Caco-2 (cell line): ENCODE measurements around the gene ARL5B. TPM values are rescaled to one million over a fixed set of nuclear protein-coding genes. Genes with fewer than 3 reads are reported as not detected.
A peak's percentile ranks its signal among the peaks of the same experiment; 100 is the strongest.

Source experiments
- BruUV-seq: library from RNA; stranded (reverse); fragments of 400-500 nt; replicated peaks from 2 replicates; lab custom pipeline; 2021; lab: Mats Ljungman, UMichigan
- CTCF ChIA-PET: fragments of 300-600 bp; sonication (Branson Sonifier 250); formaldehyde crosslinking; loops from one replicate; lab custom pipeline; 2022; ENCODE audit warnings: antibody characterized with exemption; lab: Charles Lee
- POLR2A ChIA-PET: fragments of 300-600 bp; sonication (Branson Sonifier 250); formaldehyde crosslinking; loops from one replicate; lab custom pipeline; 2022; ENCODE audit warnings: antibody characterized with exemption; lab: Charles Lee
- DNase-seq, 2 experiments: peaks; one replicate each; pipeline versions ENCODE4 v3.0.0 to v3.0.0-alpha.2; 2020 to 2022
- H3K27me3 ChIP-seq: replicated peaks from 2 replicates; pipeline ENCODE4 v1.6.0; 2011; ENCODE audit warnings: low read length; ENCODE audit not compliant: control insufficient read depth, insufficient read depth
- H3K36me3 ChIP-seq: 2 replicates; pipeline ENCODE4 v1.5.1; 2011; ENCODE audit warnings: low read length; ENCODE audit not compliant: control insufficient read depth, insufficient read depth
- H3K4me1 ChIP-seq: fragments of 250-450 bp; sonication (Bioruptor Pico); 2 replicates; pipeline ENCODE4 v1.5.1; 2020; ENCODE audit warnings: mild to moderate bottlenecking
- H3K4me3 ChIP-seq: 2 replicates; pipeline ENCODE4 v1.5.1; 2011; ENCODE audit warnings: low read depth, mild to moderate bottlenecking, control low read depth, low read length
- H3K9me3 ChIP-seq: fragments of 250-450 bp; sonication (Bioruptor Pico); 2 replicates; pipeline ENCODE4 v1.5.1; 2020; ENCODE audit warnings: mild to moderate bottlenecking, moderate library complexity
- H3K27ac Mint-ChIP-seq: one replicate; pipeline ENCODE4 v1.8.0; 2022; ENCODE audit warnings: mixed read lengths; ENCODE audit not compliant: unreplicated experiment
- H3K27me3 Mint-ChIP-seq: one replicate; pipeline ENCODE4 v1.8.0; 2022; ENCODE audit warnings: mixed read lengths; ENCODE audit not compliant: insufficient read depth, unreplicated experiment
- H3K36me3 Mint-ChIP-seq: one replicate; pipeline ENCODE4 v1.8.0; 2022; ENCODE audit warnings: mild to moderate bottlenecking, mixed read lengths; ENCODE audit not compliant: insufficient read depth, unreplicated experiment
- H3K4me1 Mint-ChIP-seq: one replicate; pipeline ENCODE4 v1.8.0; 2022; ENCODE audit warnings: low read depth, mixed read lengths; ENCODE audit not compliant: unreplicated experiment
- H3K4me3 Mint-ChIP-seq: one replicate; pipeline ENCODE4 v1.8.0; 2022; ENCODE audit warnings: mild to moderate bottlenecking, moderate library complexity, mixed read lengths; ENCODE audit not compliant: unreplicated experiment
- H3K9me3 Mint-ChIP-seq: one replicate; pipeline ENCODE4 v1.8.0; 2022; ENCODE audit warnings: mixed read lengths; ENCODE audit not compliant: unreplicated experiment
- intact Hi-C: fragments of 100-400 bp; cut with micrococcal nuclease; formaldehyde crosslinking; loops from one replicate; pipeline ENCODE4 v1.10.0; 2022; ENCODE audit not compliant: unreplicated experiment
- total RNA-seq: library from RNA; stranded (reverse); gene quantifications from 2 replicates; pipeline ENCODE4 v1.2.3, GENCODE V29; 2022
- TF ChIP-seq, protein P1 (sequence below), 2 experiments: fragments of 200-600 bp in 1 of 2; IDR thresholded peaks; 1 replicate in 1 of 2; 2 replicates in 1 of 2; pipeline versions ENCODE4 v1.5.1 to v1.8.0; 2011 to 2022; ENCODE audit warnings: antibody characterized with exemption in 1 of 2, control low read depth in 1 of 2, inconsistent platforms in 1 of 2, low read depth in 1 of 2, low read length in 1 of 2, mild to moderate bottlenecking in 1 of 2, moderate library complexity in 1 of 2; ENCODE audit not compliant: insufficient read depth in 1 of 2, severe bottlenecking in 1 of 2, unreplicated experiment in 1 of 2

ARL5B gene
- total RNA-seq, 1 experiment from 2014 or later, result 61.7 TPM

DNA sequence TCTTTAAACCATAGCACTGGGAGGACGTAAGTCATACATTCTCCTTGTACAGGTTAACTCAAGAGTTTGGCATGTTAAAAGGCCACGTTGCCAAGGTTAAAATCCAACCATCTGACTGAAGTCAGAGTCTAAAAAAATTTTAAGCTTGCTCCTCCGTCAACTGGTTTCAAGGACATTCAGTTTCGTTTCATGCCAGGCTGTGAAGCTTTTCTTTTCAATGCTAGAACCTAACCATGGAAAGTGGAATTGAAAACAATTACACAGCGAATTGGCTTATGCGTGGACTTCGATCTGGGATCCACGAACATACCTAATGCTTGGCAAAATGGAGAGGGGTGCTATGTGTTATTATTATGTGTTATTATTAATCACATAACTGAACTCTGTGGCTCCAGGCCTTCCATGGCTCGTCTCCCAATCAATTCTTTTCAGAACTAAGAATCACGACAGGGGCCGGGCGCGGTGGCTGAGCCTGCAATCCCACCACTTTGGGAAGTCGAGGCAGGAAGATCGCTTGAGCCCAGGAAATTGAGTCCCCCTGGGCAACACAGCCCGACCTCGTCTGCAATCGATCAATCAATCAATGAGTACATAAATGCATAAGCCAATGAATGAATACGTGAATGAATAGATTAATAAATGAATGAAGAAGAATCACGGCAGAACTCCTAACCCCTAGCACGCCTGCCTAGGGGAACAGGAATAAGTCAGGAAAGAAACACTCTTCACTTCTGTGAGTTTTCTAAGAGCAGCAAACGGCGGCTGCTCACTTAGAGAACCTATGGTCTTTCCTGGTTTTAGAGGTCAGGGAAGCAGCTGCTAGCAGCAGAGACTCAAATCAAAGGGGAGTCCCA lies 733 bp upstream of the ARL5B start:
- ChIA-PET POLR2A (interaction anchor here (0.6 to 1.0 kb wide), 24 partner anchors 9 to 1965 kb away, joined by 3 to 13 read pairs (median 5); no protein-coding TSS in a partner anchor), CTCF (interaction anchor here (0.6 to 0.7 kb wide), 3 partner anchors 288 to 979 kb away, joined by 3 to 5 read pairs (median 4); no protein-coding TSS in a partner anchor)
- Mint-ChIP-seq H3K4me3 (peak overlapping the region; percentile 98), H3K27ac (peak overlapping the region; percentile 98), H3K36me3 (peaks cover 34% of the 10 kb centered on the region), H3K4me1 (peaks cover 13% of the 10 kb centered on the region), H3K9me3 (no peaks in the 10 kb centered on the region), H3K27me3 (no peaks in the 10 kb centered on the region)
- Histone ChIP-seq H3K27me3 (no peaks in the 10 kb centered on the region), H3K4me3 (peak overlapping the region; percentile 82), H3K4me1 (peaks cover 24% of the 10 kb centered on the region), H3K36me3 (no peaks in the 10 kb centered on the region; the same call in 1 of the 2 replicates), H3K9me3 (no peaks in the 10 kb centered on the region)
- TF ChIP-seq, protein P1, sequence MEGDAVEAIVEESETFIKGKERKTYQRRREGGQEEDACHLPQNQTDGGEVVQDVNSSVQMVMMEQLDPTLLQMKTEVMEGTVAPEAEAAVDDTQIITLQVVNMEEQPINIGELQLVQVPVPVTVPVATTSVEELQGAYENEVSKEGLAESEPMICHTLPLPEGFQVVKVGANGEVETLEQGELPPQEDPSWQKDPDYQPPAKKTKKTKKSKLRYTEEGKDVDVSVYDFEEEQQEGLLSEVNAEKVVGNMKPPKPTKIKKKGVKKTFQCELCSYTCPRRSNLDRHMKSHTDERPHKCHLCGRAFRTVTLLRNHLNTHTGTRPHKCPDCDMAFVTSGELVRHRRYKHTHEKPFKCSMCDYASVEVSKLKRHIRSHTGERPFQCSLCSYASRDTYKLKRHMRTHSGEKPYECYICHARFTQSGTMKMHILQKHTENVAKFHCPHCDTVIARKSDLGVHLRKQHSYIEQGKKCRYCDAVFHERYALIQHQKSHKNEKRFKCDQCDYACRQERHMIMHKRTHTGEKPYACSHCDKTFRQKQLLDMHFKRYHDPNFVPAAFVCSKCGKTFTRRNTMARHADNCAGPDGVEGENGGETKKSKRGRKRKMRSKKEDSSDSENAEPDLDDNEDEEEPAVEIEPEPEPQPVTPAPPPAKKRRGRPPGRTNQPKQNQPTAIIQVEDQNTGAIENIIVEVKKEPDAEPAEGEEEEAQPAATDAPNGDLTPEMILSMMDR (IDR thresholded peaks at IDR 0.05; ENCODE audit: insufficient read depth in 1 of 2, low read depth in 1 of 2, low read length in 1 of 2, severe bottlenecking in 1 of 2, unreplicated experiment in 1 of 2), result no peak
- intact Hi-C loops, result loop anchor here (1.0 kb wide), 5 partner anchors 7 to 48 kb away; partner anchors contain the start of gene NSUN6
- no peak for DNase-seq
- BruUV-seq, result TSS peak; percentile 88

DNA sequence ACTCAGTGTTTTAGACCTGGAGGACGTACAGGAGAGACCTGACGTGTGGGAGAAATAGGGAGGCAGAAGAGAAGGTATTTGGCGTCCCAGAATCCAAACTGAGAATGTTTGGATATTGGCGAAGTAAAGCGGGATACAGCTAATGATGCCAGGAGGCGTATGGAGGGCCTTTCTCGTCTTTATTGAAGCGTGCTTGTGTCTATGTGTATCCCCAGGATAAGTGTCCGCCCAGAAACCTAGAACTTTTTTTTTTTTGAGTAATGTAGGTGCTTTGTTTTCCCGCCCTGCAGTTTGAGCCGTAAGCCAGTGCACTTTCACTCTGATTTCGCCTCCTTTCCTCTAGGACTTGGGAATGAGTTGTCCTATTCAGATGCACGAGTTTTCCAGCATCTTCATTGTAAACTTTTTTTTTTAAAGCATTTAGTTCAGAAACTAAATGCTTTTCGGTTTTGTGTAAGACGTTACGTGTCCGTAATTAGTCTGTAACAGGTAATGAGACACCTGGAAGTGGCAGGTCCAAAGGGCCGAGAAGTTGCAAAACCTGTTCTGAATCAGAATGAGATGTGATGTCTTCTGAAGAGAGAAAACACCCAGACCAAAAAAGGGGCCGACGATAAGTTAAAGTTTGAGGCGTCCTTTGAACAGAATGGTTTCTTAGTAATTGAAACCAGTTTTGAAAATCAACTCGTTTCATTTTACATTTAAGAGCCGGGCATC lies 746 bp downstream of the ARL5B start:
- H3K27ac Mint-ChIP-seq, result peak overlapping the region; percentile 98
- H3K4me3 Mint-ChIP-seq, result peak overlapping the region; percentile 98
- H3K27me3 Mint-ChIP-seq, result no peaks in the 10 kb centered on the region
- Histone ChIP-seq H3K27me3 (no peaks in the 10 kb centered on the region), H3K9me3 (no peaks in the 10 kb centered on the region), H3K4me3 (peak overlapping the region; percentile 82), H3K36me3 (no peaks in the 10 kb centered on the region; the same call in 1 of the 2 replicates), H3K4me1 (peaks cover 30% of the 10 kb centered on the region)
- no peaks in the 10 kb centered on the region for H3K9me3 Mint-ChIP-seq
- POLR2A ChIA-PET, result interaction anchor here (0.6 kb wide), 1 partner anchor 11 kb away, joined by 3 read pairs; no protein-coding TSS in a partner anchor
- H3K36me3 Mint-ChIP-seq, result peaks cover 49% of the 10 kb centered on the region
- peaks cover 15% of the 10 kb centered on the region for H3K4me1 Mint-ChIP-seq
- CTCF ChIA-PET, result no interaction called here
- TF ChIP-seq, protein P1 (IDR thresholded peaks at IDR 0.05; ENCODE audit: insufficient read depth in 1 of 2, low read depth in 1 of 2, low read length in 1 of 2, severe bottlenecking in 1 of 2, unreplicated experiment in 1 of 2), result no peak
- BruUV-seq, result TSS peak; percentile 38
- peak; percentile 78 to 79 for DNase-seq
- intact Hi-C loops, result loop anchor here (1.0 kb wide), 5 partner anchors 8 to 50 kb away; partner anchors contain the start of gene NSUN6
